GM21576 (cell line): ENCODE data around the gene STXBP3.
"Not testable (repeated sequence)": the region's sequence is repeated elsewhere in the genome, so short reads cannot be mapped to it uniquely, and the experiment has no call there.

ENCODE experiments used
- ATAC-seq: cut with Tn5 transposase; IDR thresholded peaks from one replicate; pipeline ENCODE4 v1.9.1; 2021; ENCODE audit warnings: mild to moderate bottlenecking, moderate library complexity; ENCODE audit not compliant: unreplicated experiment

Gene STXBP3

DNA sequence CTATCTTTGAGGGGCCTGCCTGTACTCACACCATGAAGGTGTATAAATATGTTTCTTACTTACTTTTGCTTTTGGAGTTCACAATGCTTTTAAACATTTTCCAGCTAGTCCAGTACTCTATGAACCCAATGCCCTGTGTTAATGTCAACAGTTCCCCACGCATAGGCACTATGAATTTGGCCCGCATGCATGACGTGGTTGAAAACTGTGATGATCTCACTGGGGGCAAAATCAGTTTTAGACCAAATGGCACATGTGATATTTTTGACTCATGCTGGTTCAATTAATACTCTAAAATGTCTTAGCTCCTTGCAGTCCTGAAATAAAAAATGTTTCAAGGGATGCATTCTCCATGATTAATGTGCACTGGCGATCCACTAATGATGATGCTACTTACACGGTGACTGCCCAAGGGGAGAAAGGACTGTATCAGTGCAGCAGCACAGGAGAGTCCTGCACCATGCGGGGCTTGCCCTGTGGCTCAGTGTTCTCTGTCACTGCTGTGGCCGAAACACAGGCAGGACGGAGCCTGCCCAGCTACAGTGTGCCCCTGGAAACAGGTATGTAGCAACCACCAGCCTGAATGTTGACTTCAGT is 18.0 kb upstream of the STXBP3 start:
- ATAC-seq, result no peak

DNA sequence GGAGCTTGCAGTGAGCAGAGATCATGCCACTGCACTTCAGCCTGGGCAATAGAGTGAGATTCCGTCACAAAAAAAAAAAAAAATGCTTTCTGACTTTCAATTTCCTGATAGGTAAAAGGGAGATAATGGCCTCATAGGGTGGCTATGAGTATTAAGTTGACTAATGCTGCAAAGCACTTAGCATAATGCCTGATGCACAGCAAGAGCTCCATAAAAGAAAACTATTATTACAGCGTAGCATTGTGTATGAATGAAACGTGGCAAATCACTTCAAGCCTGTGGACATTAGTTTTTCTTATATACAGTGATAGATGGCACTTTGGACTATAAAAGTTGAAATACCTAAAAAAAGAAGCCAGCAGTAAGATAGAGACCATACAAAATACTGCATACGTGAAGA is 17.0 kb upstream of the STXBP3 start:
- ATAC-seq, result no peak

DNA sequence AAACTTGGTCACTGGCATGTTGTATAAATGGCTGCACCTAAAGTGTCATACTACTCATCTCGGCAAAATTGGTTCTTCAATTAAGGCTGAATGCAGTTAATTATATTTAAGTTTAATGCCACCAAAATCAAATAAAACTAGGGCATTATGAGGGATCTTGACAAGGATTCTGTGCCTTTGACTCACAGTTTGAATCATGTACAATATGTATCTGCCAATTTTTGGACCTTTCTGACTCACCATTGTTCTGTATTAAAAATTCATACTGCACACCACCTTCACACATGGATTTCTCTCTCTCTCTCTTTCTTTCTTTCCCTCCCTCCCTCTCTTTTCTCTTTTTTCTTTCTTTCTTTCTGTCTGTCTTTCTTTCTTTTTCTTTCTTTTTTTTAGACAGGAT is 14.1 kb upstream of the STXBP3 start:
- ATAC-seq, result no peak

DNA sequence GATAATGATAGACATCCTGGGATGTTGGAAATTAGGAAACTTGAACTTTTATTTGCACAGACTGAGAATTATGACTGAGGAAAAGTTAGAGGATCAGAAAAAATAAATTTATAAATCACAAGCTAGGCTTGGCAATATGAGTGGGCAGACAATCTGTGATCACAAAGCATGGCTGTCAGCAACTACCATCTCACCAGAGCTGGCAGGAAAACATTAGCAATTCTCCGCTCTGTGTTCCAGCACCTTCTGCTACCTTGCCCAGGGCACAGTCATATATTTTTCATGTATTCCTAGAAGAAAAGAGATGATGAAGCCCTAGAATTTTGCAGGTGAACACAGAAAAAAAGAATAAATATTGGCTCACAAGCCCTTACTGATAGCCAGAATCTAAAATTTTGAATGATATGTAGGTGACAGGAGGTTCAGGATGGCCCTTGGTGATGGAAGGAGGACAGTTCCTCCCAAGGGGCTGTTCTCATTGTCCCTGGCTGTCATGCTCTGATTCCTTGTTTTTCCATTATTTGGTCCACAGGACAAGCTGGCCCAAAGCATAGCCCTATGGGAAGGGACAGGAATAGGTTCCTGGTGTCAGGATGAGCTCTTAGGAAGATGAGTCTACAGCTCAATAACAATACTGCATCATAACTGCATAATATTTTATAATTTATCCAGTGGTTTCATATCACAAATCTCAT is 12.2 kb upstream of the STXBP3 start:
- ATAC-seq, result no peak

DNA sequence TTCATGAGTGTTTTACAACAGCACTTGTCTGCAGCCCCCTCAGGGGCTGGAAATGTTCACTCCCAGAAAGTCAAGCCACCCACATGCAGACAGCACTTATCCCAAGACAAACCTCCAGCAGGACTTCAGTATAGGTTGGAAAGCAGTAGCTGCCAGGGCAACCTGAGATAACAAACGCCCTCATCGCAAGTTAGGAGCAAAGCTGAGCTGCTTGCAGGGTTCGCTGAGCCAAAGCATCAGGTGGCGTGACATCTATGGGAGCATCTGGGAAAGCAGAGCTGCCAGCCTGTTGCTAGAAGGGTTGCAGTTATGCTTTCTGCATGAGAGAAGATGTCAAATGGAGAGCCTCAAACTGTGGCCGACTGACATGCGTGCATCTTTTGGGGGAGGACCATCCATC is 4.2 kb upstream of the STXBP3 start:
- ATAC-seq, result no peak

DNA sequence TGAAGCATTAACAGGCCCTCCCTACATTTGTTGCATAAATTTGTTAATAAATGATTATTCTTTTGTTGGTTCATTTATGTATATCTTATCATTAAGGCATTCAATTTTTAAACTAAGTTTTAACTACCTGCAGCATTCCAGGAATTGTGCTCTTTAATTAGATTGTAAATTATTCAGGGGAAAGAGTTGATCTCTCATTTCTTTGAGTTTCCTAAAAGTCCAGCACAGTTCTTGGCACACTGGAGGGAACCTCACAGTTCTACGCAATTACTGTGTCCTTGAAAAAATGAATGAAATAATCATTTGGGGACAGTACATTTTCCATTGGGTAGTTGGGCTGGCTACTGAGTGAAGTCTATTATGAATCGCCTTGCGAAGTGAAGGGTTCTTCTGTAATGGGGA is 493 bp upstream of the STXBP3 start:
- no peak for ATAC-seq

DNA sequence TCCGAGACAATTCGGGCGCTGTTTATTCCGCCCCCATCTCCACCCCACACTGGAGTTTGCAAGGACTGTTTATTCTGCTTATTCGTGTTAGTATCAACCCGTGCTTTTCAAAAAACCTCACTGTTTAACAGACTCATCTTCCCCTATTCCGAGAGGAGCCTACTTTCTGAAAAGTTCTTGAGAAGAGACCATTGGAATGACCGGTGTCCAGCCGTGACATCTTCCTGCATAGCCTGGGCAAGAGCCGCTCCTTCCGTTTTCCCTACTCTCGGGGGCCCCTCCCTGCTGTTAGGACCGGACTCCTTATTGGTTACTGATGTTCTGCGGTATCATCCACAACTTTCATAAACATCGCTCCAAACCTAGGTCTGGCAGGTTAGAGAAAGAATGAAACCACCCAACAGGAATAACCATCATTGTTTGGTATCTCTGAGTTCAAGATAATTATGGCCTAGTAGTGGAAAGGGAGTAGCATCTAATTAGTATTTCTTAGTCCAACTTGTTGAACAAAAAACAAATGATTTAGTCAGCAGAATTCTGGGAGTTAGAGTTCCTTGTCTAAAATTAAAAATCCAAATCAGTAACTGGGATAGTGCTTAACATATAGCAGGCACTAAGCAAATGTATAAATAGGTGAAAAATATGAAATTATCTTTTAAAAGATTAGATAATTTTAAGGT is 837 bp downstream of the STXBP3 start:
- ATAC-seq, result peak; percentile 22

DNA sequence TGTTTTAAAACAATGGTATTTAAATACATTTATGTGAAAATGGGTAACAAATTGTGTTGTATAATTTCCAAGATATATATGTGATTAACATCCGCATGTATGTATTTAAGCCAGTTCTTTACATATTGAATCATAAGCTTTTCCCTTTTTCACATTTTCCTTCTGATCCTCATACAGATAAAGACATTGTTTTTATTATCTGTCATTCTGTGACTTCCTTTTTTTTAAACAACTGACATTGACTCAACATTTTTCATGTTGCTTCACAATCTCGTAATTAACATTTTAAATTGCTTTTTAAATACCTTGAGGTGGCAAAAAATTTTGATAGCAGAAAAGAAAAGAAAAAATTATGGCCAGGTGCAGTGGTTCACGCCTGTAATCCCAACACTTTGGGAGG is 1.4 kb downstream of the STXBP3 start:
- ATAC-seq, result no peak

DNA sequence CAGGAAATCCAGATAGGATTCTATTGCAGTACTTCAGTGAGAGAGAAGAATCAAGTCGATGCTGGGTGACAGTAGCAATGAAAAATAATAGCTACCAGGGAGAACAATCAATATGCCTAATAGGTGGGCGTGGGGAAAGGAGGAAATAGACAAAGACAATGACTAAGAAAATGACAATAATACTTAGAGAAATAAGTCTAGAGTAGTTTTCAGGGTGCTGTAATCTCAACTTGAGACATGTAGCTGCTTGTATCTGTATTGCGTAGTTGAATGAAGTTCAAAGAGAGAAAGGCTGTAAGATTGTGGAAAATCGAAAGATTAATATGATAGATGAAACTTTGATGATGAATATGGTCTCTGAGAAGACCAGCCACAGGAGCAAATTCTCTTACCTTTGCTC is 2.6 kb downstream of the STXBP3 start:
- no peak for ATAC-seq

DNA sequence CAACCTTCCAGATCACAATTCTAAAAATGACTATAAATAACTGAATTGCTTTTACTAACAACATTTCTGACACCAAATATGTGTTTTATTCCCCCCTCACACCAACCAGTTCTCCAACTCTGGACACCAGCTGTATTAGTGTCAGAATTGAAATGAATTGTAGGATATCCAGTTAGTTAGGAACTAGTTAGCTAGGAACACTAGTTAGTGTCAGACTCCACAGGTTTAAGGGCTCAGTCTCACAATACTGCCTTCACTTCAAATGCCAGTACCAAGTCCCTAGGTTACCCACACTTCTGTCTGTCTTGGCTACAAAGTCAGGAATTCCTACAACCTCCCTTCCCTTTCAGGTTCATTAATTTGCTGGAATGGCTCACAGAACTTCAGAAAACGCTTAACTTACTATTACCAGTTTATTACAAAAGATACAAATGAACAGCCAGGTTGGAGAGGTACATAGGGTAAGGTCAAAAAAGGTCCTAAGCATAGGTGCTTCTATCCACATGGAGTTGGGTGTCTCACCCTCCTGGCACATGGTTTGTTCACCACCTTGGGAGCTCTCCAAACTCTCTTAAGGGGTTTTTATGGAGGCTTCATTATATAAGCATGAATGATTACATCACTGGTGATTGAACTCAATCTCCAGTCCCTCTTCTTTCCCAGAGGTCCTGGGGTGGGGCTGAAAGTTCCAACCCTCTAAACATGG is 4.2 kb downstream of the STXBP3 start:
- no peak for ATAC-seq

DNA sequence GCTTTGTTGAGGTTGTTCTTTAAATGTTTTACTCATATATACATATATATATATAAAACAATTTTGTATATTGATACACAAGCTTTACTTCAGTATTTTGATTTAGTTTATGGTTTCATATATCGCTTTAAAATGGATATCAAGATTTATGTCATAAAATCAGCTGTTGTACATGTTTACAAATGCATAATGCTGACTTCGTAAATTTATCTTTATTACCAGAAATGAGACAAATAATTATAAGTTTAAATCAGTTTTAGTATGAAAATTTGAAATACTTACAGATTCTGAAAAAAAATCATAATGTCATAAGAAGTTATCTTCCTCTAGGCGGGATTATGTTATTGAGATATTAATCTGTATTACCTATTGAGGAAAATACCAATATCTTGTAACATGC is 6.9 kb downstream of the STXBP3 start:
- no peak for ATAC-seq

DNA sequence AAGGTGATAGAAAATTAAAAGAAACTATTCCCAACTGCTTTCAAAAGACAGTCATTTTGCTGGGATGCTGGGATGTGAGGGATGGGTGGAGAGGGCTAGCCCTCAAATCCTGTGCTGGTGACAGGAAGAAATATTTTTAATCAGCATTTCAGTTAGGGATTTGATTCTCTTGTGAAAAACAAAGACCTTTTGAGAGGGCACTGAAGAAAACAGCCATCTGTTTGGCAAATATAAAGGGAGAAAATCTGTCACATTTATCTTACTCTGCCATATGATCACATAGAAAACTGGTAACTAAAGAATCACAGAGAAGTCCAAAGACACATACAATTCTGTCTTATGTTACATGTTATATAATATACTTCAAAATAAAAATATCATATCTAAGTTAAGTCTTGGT is 12.3 kb downstream of the STXBP3 start:
- no peak for ATAC-seq

DNA sequence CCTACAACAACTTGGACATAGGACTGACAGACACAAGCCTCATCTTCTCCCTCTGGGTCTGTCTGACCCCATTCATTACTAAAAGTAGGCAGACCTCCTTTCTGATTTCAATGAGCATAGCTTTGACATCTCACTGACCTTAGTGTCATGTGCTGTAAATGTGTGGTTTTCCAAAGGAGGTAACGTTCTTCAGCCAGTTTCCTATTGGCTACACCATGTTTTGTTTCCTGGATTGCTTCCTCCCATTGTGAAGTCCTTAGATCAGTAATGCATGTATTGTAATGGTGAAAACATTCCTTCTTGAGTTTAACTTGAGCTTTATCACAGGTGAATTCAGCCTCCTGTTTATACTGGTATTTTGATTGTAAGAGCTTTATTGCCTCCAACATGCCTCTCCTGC is 20.6 kb downstream of the STXBP3 start:
- no peak for ATAC-seq

DNA sequence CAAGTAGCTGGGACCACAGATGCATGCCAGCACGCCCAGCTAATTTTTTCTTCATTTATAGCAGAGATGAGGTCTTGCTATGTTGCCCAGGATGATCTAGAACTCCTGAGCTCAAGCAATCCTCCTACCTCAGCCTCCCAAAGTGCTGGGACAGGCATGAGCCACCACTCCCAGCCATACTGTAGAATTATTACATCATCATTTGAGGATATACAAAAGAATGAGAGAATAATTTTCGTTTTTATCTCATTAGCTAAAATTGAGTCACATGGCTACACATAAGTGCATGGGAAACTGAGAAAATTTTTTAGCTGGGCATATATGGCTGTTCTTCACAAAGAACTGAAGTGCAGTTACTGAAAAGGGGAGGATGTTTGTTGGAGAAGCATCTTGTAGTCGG is 21.2 kb downstream of the STXBP3 start:
- no peak for ATAC-seq

DNA sequence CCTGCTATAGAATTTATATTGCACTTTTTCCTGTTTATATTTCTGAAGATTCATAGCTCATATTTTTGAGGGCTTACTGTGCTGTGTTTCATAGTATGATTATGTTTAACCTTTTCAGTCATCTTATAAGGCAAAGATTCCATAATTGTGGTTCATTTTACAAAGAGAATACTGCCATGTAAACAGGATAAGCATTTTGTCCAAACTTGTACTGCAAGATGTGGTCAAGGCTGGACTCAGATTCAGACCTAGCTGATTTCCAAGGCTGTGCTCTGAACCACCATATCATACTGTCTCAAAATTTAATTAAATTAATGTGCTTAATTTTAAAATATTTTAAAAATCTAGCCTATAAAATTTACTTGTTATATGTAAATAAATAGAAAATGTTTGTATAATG is 31.4 kb downstream of the STXBP3 start:
- no peak for ATAC-seq

DNA sequence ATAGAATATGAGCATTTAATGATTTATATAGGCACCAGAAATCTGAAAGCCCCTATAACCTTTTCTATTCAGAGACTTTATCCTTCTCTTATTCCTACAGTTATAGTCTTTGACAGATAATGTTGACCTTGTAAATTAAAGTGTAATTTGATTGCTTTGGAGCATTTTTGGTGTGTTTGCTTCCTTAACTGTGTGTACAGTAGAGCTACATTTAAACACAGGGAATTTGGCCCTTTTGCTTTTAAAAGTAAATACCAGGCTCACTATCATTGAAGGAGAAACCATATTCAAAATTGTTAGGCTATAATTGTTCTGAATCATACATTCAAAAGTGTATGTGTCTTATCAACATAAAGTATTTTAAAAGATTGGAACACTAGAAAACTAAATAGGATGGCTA is 33.0 kb downstream of the STXBP3 start:
- ATAC-seq, result no peak

DNA sequence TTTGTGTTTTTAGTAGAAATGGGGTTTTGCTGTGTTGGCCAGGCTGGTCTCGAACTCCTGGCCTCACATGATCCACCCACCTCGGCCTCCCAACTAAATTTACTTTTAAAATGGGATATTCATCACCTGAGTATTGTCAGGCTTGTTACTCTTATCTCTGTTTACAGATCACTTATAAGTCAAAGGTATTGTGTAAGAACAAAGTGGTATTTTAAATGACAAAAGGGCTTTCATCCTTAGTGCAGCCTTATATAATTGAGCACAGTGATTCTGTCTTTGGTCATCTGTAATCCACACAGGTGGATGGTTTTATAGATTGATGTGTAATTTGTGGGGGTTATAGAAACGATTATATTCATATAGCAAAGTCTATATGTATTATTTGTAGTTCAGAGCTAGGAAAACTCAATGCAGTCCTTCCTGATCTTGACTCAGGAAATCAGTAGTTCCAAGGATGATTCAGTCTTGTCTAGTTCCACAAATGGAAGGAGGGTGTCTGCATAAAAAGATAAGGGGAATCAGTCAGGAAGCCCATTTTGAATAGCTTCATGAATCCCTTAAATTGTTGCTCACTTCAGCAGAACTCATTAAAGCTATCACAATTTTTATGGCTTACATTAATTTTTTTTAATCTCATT is 34.6 kb downstream of the STXBP3 start:
- no peak for ATAC-seq

DNA sequence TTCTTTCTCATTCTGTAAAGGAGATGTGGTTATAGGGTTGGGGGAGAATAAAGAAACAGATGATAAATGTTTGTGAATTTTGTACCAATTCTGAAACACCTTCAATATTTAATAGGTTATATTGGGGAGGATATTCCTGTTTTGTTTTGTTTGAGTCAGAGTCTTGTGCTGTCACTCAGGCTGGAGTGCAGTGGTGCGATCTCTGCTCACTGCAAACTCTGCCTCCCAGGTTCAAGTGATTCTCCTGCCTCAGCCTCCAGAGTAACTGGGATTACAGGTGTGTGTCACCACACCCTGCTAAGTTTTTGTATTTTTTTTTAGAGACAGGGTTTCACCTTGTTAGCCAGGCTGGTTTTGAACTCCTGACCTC is 35.1 kb downstream of the STXBP3 start:
- not testable (repeated sequence) for ATAC-seq

DNA sequence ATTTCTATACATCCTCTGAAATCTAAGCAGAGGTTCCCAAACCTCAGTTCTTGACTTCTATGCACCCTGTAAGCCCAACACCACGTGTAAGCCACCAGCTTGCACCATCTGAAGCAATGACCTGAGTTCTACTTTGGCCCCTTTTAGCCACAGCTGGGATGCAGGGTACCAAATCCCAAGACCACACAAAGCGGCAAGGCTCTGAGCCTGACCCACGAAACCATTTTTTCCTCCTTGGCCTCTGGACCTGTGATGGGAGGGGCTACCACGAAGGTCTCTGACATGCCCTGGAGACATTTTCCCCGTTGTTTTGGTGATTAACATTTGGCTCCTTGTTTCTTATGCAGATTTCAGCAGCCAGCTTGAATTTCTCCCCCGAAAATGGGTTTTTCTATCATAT is 38.8 kb downstream of the STXBP3 start:
- no peak for ATAC-seq

DNA sequence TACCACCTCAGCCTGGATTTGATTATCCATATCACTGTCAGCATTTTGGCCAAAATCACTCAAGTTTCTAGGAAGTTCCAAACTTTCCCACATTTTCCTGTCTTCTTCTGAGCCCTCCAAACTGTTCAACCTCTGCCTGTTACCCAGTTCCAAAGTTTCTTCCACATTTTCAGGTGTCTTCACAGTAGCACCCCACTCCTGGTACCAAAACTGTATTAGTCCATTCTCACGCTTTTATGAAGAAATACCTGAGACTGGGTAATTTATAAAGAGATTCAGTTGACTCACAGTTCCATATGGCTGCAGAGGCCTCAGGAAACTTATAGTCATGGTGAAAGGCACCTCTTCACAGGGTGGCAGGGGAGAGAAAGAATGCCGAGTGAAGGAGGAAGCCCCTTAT is 39.4 kb downstream of the STXBP3 start:
- ATAC-seq, result no peak

DNA sequence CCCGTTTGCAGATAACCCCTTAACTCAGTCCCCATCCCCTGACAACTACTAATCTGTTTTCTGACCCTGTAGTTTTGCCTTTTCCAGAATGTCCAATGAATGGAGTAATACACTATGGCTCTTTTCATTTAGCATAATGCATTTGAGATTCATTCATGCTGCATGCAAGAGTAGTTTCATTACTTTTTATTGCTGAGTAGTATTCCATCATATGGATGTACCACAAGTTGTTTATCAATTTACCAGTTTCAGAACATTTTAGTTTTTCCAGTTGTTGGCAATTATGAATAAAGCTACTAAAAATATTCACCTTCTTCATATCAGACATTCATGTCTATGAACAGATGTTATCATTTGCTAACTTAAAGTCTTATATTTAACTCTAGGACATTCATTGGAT is 45.3 kb downstream of the STXBP3 start:
- ATAC-seq, result no peak

DNA sequence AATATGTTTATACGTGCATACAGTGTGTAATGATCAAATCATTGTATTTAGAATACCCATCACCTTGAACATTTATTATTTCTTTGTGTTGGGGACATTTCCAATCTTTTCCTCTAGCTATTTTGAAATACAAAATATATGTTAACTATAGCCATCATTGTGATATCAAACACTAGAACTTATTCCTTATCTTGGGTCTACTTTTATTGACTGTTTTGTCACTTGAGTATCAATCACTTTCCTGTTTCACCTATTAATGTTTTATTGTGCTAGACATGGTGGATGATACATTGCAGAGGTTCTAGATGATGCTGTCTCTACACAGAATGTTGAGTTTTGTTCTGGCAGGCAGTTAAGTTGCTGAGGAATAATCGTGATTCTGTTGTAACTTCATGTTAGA is 45.9 kb downstream of the STXBP3 start:
- no peak for ATAC-seq
